Measurements from ENCODE around the gene GORAB.

The GORAB gene

GRCh38 chr1:170544624-170545023 is 12.7 kb downstream of the GORAB start:
- H3K27me3 ChIP-seq (ENCODE audit: control insufficient read depth, insufficient read depth, low read length), result no peaks in the 10 kb centered on the region
- H3K36me3 ChIP-seq (ENCODE audit: control insufficient read depth, insufficient read depth, low read length), result peaks cover 34% of the 10 kb centered on the region
- no peak overlapping the region for H3K4me3 ChIP-seq (ENCODE audit: low read depth, low read length)
- H3K9me3 ChIP-seq (ENCODE audit: control insufficient read depth, insufficient read depth, low read length), result no peaks in the 10 kb centered on the region
- no peaks in the 10 kb centered on the region for H3K4me1 ChIP-seq (ENCODE audit: control insufficient read depth, insufficient read depth, low read length)
- H3K9ac ChIP-seq (ENCODE audit: low read depth, low read length), result no peak overlapping the region

GRCh38 chr1:170545476-170545875 is 13.5 kb downstream of the GORAB start:
- Histone ChIP-seq H3K9me3 (ENCODE audit: control insufficient read depth, insufficient read depth, low read length) (no peaks in the 10 kb centered on the region), H3K9ac (ENCODE audit: low read depth, low read length) (no peak overlapping the region), H3K4me3 (ENCODE audit: low read depth, low read length) (no peak overlapping the region), H3K27me3 (ENCODE audit: control insufficient read depth, insufficient read depth, low read length) (no peaks in the 10 kb centered on the region), H3K4me1 (ENCODE audit: control insufficient read depth, insufficient read depth, low read length) (no peaks in the 10 kb centered on the region), H3K36me3 (ENCODE audit: control insufficient read depth, insufficient read depth, low read length) (peaks cover 35% of the 10 kb centered on the region)

- no peaks in the 10 kb centered on the region for H3K9me3 ChIP-seq (ENCODE audit: control insufficient read depth, insufficient read depth, low read length)
- no peaks in the 10 kb centered on the region for H3K4me1 ChIP-seq (ENCODE audit: control insufficient read depth, insufficient read depth, low read length)
- H3K4me3 ChIP-seq (ENCODE audit: low read depth, low read length), result no peak overlapping the region
- H3K9ac ChIP-seq (ENCODE audit: low read depth, low read length), result no peak overlapping the region
- no peaks in the 10 kb centered on the region for H3K27me3 ChIP-seq (ENCODE audit: control insufficient read depth, insufficient read depth, low read length)
- peaks cover 40% of the 10 kb centered on the region for H3K36me3 ChIP-seq (ENCODE audit: control insufficient read depth, insufficient read depth, low read length)
These were observed 15.3 kb downstream of the GORAB start for GRCh38 chr1:170547255-170547654.

- Histone ChIP-seq H3K27me3 (ENCODE audit: control insufficient read depth, insufficient read depth, low read length) (no peaks in the 10 kb centered on the region), H3K36me3 (ENCODE audit: control insufficient read depth, insufficient read depth, low read length) (peaks cover 30% of the 10 kb centered on the region), H3K9ac (ENCODE audit: low read depth, low read length) (no peak overlapping the region), H3K4me3 (ENCODE audit: low read depth, low read length) (no peak overlapping the region), H3K4me1 (ENCODE audit: control insufficient read depth, insufficient read depth, low read length) (no peaks in the 10 kb centered on the region), H3K9me3 (ENCODE audit: control insufficient read depth, insufficient read depth, low read length) (no peaks in the 10 kb centered on the region)
These were observed 16.5 kb downstream of the GORAB start for GRCh38 chr1:170548497-170548896.

GRCh38 chr1:170555370-170555769 is 23.4 kb downstream of the GORAB start:
- H3K4me1 ChIP-seq (ENCODE audit: control insufficient read depth, insufficient read depth, low read length), result peaks cover 3% of the 10 kb centered on the region
- no peaks in the 10 kb centered on the region for H3K27me3 ChIP-seq (ENCODE audit: control insufficient read depth, insufficient read depth, low read length)
- H3K9me3 ChIP-seq (ENCODE audit: control insufficient read depth, insufficient read depth, low read length), result no peaks in the 10 kb centered on the region
- H3K9ac ChIP-seq (ENCODE audit: low read depth, low read length), result no peak overlapping the region
- H3K36me3 ChIP-seq (ENCODE audit: control insufficient read depth, insufficient read depth, low read length), result peaks cover 5% of the 10 kb centered on the region
- no peak overlapping the region for H3K4me3 ChIP-seq (ENCODE audit: low read depth, low read length)

GRCh38 chr1:170556917-170557316 is 25.0 kb downstream of the GORAB start:
- Histone ChIP-seq H3K4me3 (ENCODE audit: low read depth, low read length) (no peak overlapping the region), H3K9ac (ENCODE audit: low read depth, low read length) (no peak overlapping the region), H3K27me3 (ENCODE audit: control insufficient read depth, insufficient read depth, low read length) (no peaks in the 10 kb centered on the region), H3K36me3 (ENCODE audit: control insufficient read depth, insufficient read depth, low read length) (peaks cover 4% of the 10 kb centered on the region), H3K9me3 (ENCODE audit: control insufficient read depth, insufficient read depth, low read length) (no peaks in the 10 kb centered on the region), H3K4me1 (ENCODE audit: control insufficient read depth, insufficient read depth, low read length) (peaks cover 3% of the 10 kb centered on the region)

- no peak overlapping the region for H3K4me3 ChIP-seq (ENCODE audit: low read depth, low read length)
- no peaks in the 10 kb centered on the region for H3K36me3 ChIP-seq (ENCODE audit: control insufficient read depth, insufficient read depth, low read length)
- H3K9me3 ChIP-seq (ENCODE audit: control insufficient read depth, insufficient read depth, low read length), result no peaks in the 10 kb centered on the region
- H3K9ac ChIP-seq (ENCODE audit: low read depth, low read length), result no peak overlapping the region
- H3K27me3 ChIP-seq (ENCODE audit: control insufficient read depth, insufficient read depth, low read length), result no peaks in the 10 kb centered on the region
- H3K4me1 ChIP-seq (ENCODE audit: control insufficient read depth, insufficient read depth, low read length), result peaks cover 11% of the 10 kb centered on the region
These were observed 26.8 kb downstream of the GORAB start for GRCh38 chr1:170558731-170559130.

GRCh38 chr1:170559166-170559565 is 27.2 kb downstream of the GORAB start:
- Histone ChIP-seq H3K9ac (ENCODE audit: low read depth, low read length) (no peak overlapping the region), H3K27me3 (ENCODE audit: control insufficient read depth, insufficient read depth, low read length) (no peaks in the 10 kb centered on the region), H3K4me1 (ENCODE audit: control insufficient read depth, insufficient read depth, low read length) (peaks cover 14% of the 10 kb centered on the region), H3K9me3 (ENCODE audit: control insufficient read depth, insufficient read depth, low read length) (no peaks in the 10 kb centered on the region), H3K36me3 (ENCODE audit: control insufficient read depth, insufficient read depth, low read length) (no peaks in the 10 kb centered on the region), H3K4me3 (ENCODE audit: low read depth, low read length) (no peak overlapping the region)

- Histone ChIP-seq H3K4me1 (ENCODE audit: control insufficient read depth, insufficient read depth, low read length) (peaks cover 13% of the 10 kb centered on the region), H3K9me3 (ENCODE audit: control insufficient read depth, insufficient read depth, low read length) (no peaks in the 10 kb centered on the region), H3K9ac (ENCODE audit: low read depth, low read length) (no peak overlapping the region), H3K27me3 (ENCODE audit: control insufficient read depth, insufficient read depth, low read length) (no peaks in the 10 kb centered on the region), H3K4me3 (ENCODE audit: low read depth, low read length) (no peak overlapping the region), H3K36me3 (ENCODE audit: control insufficient read depth, insufficient read depth, low read length) (no peaks in the 10 kb centered on the region)
These were observed 28.8 kb downstream of the GORAB start for GRCh38 chr1:170560681-170561285.

GRCh38 chr1:170562646-170563338 is 30.8 kb downstream of the GORAB start:
- no peaks in the 10 kb centered on the region for H3K36me3 ChIP-seq (ENCODE audit: control insufficient read depth, insufficient read depth, low read length)
- H3K9ac ChIP-seq (ENCODE audit: low read depth, low read length), result no peak overlapping the region
- no peaks in the 10 kb centered on the region for H3K27me3 ChIP-seq (ENCODE audit: control insufficient read depth, insufficient read depth, low read length)
- H3K4me3 ChIP-seq (ENCODE audit: low read depth, low read length), result no peak overlapping the region
- no peaks in the 10 kb centered on the region for H3K9me3 ChIP-seq (ENCODE audit: control insufficient read depth, insufficient read depth, low read length)
- H3K4me1 ChIP-seq (ENCODE audit: control insufficient read depth, insufficient read depth, low read length), result peaks cover 13% of the 10 kb centered on the region

- H3K9ac ChIP-seq (ENCODE audit: low read depth, low read length), result no peak overlapping the region
- H3K4me1 ChIP-seq (ENCODE audit: control insufficient read depth, insufficient read depth, low read length), result peaks cover 13% of the 10 kb centered on the region
- H3K36me3 ChIP-seq (ENCODE audit: control insufficient read depth, insufficient read depth, low read length), result no peaks in the 10 kb centered on the region
- no peaks in the 10 kb centered on the region for H3K27me3 ChIP-seq (ENCODE audit: control insufficient read depth, insufficient read depth, low read length)
- H3K9me3 ChIP-seq (ENCODE audit: control insufficient read depth, insufficient read depth, low read length), result no peaks in the 10 kb centered on the region
- no peak overlapping the region for H3K4me3 ChIP-seq (ENCODE audit: low read depth, low read length)
These were observed 35.2 kb downstream of the GORAB start for GRCh38 chr1:170567214-170567613.

GRCh38 chr1:170568197-170568596 is 36.2 kb downstream of the GORAB start:
- Histone ChIP-seq H3K4me3 (ENCODE audit: low read depth, low read length) (no peak overlapping the region), H3K36me3 (ENCODE audit: control insufficient read depth, insufficient read depth, low read length) (no peaks in the 10 kb centered on the region), H3K9ac (ENCODE audit: low read depth, low read length) (no peak overlapping the region), H3K4me1 (ENCODE audit: control insufficient read depth, insufficient read depth, low read length) (peaks cover 8% of the 10 kb centered on the region), H3K9me3 (ENCODE audit: control insufficient read depth, insufficient read depth, low read length) (no peaks in the 10 kb centered on the region), H3K27me3 (ENCODE audit: control insufficient read depth, insufficient read depth, low read length) (no peaks in the 10 kb centered on the region)
